OCI-LY1 (cell line): Measurements from ENCODE around the gene DGLUCY.

Experiments
- EZH2 ChIP-seq: fragments of 200-600 bp; sonication (generic), shearing (Covaris generic); IDR thresholded peaks from 2 replicates; pipeline ENCODE4 v1.8.0; 2017; ENCODE audit warnings: borderline replicate concordance, mixed run types, mild to moderate bottlenecking, antibody characterized with exemption, low read length, moderate library complexity, mixed read lengths
- TF ChIP-seq, protein P1 (sequence below): fragments of 200-600 bp; sonication (generic), shearing (Covaris generic); IDR thresholded peaks from 2 replicates; pipeline ENCODE4 v1.5.1; 2017; ENCODE audit warnings: mild to moderate bottlenecking, antibody characterized with exemption, low read length, moderate library complexity, mixed read lengths

DNA sequence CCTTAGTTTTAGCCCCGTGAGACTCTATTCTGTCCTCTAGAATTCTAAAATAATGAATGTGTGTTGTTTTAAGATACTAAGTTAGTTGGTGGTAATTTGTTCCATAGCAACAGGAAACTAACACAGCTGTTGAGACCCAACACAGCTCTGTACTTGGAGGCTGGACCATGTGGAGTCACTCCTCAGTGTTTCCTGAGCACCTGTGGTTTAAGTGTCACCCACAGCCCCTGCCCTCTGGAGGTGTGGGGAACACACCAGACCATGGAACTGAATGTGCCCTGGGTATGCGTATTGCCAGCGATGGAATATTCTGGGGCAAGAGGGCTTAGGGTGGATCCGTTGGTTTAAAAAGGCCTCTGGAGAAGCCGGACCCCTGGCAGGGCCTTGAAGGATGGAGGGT, 147.2 kb downstream of the DGLUCY start:
- TF ChIP-seq, protein P1, sequence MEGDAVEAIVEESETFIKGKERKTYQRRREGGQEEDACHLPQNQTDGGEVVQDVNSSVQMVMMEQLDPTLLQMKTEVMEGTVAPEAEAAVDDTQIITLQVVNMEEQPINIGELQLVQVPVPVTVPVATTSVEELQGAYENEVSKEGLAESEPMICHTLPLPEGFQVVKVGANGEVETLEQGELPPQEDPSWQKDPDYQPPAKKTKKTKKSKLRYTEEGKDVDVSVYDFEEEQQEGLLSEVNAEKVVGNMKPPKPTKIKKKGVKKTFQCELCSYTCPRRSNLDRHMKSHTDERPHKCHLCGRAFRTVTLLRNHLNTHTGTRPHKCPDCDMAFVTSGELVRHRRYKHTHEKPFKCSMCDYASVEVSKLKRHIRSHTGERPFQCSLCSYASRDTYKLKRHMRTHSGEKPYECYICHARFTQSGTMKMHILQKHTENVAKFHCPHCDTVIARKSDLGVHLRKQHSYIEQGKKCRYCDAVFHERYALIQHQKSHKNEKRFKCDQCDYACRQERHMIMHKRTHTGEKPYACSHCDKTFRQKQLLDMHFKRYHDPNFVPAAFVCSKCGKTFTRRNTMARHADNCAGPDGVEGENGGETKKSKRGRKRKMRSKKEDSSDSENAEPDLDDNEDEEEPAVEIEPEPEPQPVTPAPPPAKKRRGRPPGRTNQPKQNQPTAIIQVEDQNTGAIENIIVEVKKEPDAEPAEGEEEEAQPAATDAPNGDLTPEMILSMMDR, result no peak
- TF ChIP-seq EZH2, result no peak
